HepG2 (cell line): ENCODE data around the gene VSIR. TPM values are rescaled to one million over a fixed set of nuclear protein-coding genes. Genes with fewer than 3 reads are reported as not detected.

Experiments used
- MAFK ChIP-seq, 2 experiments: IDR thresholded peaks in 1 of 2; conservative IDR thresholded peaks in 1 of 2; 2 replicates each; pipeline ENCODE4 v1.6.1; 2011; ENCODE audit warnings: improper control_type of control experiment in 2 of 2, low read length in 2 of 2
- NRL ChIP-seq: sonication (generic); formaldehyde crosslinking; IDR thresholded peaks from 2 replicates; pipeline ENCODE4 v1.5.0; 2020; ENCODE audit warnings: missing genetic modification reagents, mild to moderate bottlenecking, moderate library complexity, borderline replicate concordance
- ZNF10 ChIP-seq: sonication (generic); formaldehyde crosslinking; IDR thresholded peaks from 2 replicates; pipeline ENCODE4 v1.4.0; 2020; ENCODE audit warnings: mild to moderate bottlenecking, low read depth, missing genetic modification reagents, borderline replicate concordance
- ZNF207 ChIP-seq: fragments of 450-650 bp; IDR thresholded peaks from 2 replicates; pipeline ENCODE4 v1.6.1; 2016; ENCODE audit warnings: antibody characterized with exemption, borderline replicate concordance
- ZNF34 ChIP-seq: sonication (generic); formaldehyde crosslinking; IDR thresholded peaks from 2 replicates; pipeline ENCODE4 v1.4.0; 2020; ENCODE audit warnings: mild to moderate bottlenecking, missing genetic modification reagents, borderline replicate concordance
- ZNF776 ChIP-seq: sonication (generic); formaldehyde crosslinking; IDR thresholded peaks from 2 replicates; pipeline ENCODE4 v1.4.0; 2020; ENCODE audit warnings: mild to moderate bottlenecking, missing genetic modification reagents
- polyA plus RNA-seq, 8 experiments: library from polyadenylated mRNA; depleted of rRNA in 3 of 8; stranded (reverse) in 7 of 8; unstranded in 1 of 8; fragments of >200 nt; fragmentation: Illumina TruSeq in 4 of 8; extraction: Trizol in 4 of 8; gene quantifications; 2 replicates each; pipeline versions ENCODE4 v1.2.1 to v1.2.3, GENCODE V29; 2011 to 2016; ENCODE audit warnings: low read depth in 4 of 8, missing spikeins in 1 of 8, mixed read lengths in 1 of 8; ENCODE audit not compliant: insufficient read depth in 1 of 8
- total RNA-seq, 5 experiments: library from RNA; depleted of rRNA; stranded (reverse); fragments of >200 nt; fragmentation: Illumina TruSeq; extraction: Trizol; gene quantifications; 2 replicates each; pipeline ENCODE4 v1.2.3, GENCODE V29; 2016; ENCODE audit warnings: low read depth in 1 of 5
- TF ChIP-seq, protein P1 (sequence below): sonication (generic); formaldehyde crosslinking; IDR thresholded peaks from 2 replicates; pipeline ENCODE4 v1.5.1; 2020; ENCODE audit warnings: mild to moderate bottlenecking, missing genetic modification reagents, borderline replicate concordance
- TF ChIP-seq, protein P2 (sequence below): sonication (generic); formaldehyde crosslinking; IDR thresholded peaks from 2 replicates; pipeline ENCODE4 v1.4.0; 2020; ENCODE audit warnings: missing genetic modification reagents, mild to moderate bottlenecking, borderline replicate concordance
- TF ChIP-seq, protein P3 (sequence below): sonication (generic); formaldehyde crosslinking; IDR thresholded peaks from 2 replicates; pipeline ENCODE4 v1.5.1; 2020; ENCODE audit warnings: mild to moderate bottlenecking, missing genetic modification reagents, borderline replicate concordance

VSIR gene
- total and polyA plus RNA-seq, 2 of the 13 experiments (the other 11 are each of a cell fraction or from before 2014, with no cell fraction given), result 0.44 to 3.2 TPM

DNA sequence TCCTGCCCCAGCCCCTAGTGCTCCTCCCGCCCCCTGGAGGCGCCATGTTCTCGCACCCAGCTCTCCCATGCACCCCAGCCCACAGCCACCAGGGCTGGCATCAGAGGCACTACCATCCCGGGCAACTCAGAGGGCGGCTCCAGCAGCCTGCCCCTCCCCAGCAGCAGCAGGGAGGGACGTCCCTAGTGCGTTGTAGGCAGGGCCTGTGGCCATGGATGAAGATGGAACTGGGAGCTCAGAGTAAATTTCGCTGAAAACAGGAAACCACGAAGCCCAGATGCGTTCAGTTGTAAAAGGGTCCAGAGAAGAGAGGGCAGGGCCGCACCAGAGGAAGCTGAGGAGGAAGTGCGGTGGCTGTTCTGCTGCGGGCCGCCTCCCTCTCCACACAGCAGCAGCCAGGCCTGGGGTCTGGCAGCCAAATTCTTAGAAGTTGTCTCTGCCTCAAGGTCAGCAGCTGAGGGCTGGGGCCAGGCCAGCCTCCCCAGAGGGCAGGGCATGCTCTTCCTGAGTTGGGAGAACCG is 24.6 kb downstream of the VSIR start (continued):
- TF ChIP-seq, protein P1, sequence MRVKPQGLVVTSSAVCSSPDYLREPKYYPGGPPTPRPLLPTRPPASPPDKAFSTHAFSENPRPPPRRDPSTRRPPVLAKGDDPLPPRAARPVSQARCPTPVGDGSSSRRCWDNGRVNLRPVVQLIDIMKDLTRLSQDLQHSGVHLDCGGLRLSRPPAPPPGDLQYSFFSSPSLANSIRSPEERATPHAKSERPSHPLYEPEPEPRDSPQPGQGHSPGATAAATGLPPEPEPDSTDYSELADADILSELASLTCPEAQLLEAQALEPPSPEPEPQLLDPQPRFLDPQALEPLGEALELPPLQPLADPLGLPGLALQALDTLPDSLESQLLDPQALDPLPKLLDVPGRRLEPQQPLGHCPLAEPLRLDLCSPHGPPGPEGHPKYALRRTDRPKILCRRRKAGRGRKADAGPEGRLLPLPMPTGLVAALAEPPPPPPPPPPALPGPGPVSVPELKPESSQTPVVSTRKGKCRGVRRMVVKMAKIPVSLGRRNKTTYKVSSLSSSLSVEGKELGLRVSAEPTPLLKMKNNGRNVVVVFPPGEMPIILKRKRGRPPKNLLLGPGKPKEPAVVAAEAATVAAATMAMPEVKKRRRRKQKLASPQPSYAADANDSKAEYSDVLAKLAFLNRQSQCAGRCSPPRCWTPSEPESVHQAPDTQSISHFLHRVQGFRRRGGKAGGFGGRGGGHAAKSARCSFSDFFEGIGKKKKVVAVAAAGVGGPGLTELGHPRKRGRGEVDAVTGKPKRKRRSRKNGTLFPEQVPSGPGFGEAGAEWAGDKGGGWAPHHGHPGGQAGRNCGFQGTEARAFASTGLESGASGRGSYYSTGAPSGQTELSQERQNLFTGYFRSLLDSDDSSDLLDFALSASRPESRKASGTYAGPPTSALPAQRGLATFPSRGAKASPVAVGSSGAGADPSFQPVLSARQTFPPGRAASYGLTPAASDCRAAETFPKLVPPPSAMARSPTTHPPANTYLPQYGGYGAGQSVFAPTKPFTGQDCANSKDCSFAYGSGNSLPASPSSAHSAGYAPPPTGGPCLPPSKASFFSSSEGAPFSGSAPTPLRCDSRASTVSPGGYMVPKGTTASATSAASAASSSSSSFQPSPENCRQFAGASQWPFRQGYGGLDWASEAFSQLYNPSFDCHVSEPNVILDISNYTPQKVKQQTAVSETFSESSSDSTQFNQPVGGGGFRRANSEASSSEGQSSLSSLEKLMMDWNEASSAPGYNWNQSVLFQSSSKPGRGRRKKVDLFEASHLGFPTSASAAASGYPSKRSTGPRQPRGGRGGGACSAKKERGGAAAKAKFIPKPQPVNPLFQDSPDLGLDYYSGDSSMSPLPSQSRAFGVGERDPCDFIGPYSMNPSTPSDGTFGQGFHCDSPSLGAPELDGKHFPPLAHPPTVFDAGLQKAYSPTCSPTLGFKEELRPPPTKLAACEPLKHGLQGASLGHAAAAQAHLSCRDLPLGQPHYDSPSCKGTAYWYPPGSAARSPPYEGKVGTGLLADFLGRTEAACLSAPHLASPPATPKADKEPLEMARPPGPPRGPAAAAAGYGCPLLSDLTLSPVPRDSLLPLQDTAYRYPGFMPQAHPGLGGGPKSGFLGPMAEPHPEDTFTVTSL, result no peak
- TF ChIP-seq, protein P2, sequence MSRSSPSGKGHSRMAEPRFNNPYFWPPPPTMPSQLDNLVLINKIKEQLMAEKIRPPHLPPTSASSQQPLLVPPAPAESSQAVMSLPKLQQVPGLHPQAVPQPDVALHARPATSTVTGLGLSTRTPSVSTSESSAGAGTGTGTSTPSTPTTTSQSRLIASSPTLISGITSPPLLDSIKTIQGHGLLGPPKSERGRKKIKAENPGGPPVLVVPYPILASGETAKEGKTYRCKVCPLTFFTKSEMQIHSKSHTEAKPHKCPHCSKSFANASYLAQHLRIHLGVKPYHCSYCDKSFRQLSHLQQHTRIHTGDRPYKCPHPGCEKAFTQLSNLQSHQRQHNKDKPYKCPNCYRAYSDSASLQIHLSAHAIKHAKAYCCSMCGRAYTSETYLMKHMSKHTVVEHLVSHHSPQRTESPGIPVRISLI (CRISPR knock-in tag), result no peak
- TF ChIP-seq ZNF34 (CRISPR knock-in tag) (no peak), ZNF776 (no peak), NRL (CRISPR knock-in tag) (no peak), ZNF207 (no peak), MAFK (conservative IDR thresholded peaks at IDR 0.05 in 1 of 2, IDR thresholded peaks at IDR 0.05 in 1 of 2; ENCODE audit: low read length in 2 of 2) (no peak), ZNF10 (CRISPR knock-in tag) (no peak)
- TF ChIP-seq, protein P3, sequence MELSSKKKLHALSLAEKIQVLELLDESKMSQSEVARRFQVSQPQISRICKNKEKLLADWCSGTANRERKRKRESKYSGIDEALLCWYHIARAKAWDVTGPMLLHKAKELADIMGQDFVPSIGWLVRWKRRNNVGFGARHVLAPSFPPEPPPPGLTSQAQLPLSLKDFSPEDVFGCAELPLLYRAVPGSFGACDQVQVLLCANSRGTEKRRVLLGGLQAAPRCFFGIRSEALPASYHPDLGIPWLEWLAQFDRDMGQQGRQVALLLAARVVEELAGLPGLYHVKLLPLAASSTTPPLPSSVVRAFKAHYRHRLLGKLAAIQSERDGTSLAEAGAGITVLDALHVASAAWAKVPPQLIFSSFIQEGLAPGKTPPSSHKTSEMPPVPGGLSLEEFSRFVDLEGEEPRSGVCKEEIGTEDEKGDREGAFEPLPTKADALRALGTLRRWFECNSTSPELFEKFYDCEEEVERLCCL (CRISPR knock-in tag), result no peak
